Ovary (tissue), 9 donors: Measurements from ENCODE around the gene N4BP3. TPM values are rescaled to one million over a fixed set of nuclear protein-coding genes. Genes with fewer than 3 reads are reported as not detected.

Experiments
- DNase-seq, 5 donors: peaks; one replicate each; pipeline ENCODE4 v3.0.0-alpha.2; 2019 to 2020
- H3K27ac ChIP-seq, 2 donors: fragments of 200-600 bp; one replicate each; pipeline versions ENCODE4 v1.5.1 to v1.8.0; 2019 to 2022
- H3K27me3 ChIP-seq: fragments of 200-600 bp; one replicate; pipeline ENCODE4 v1.8.0; 2022
- H3K36me3 ChIP-seq: fragments of 200-600 bp; sonication (generic); one replicate; pipeline ENCODE4 v1.5.1; 2019
- H3K4me1 ChIP-seq: one replicate; pipeline ENCODE4 v1.8.1; 2013; ENCODE audit warnings: mild to moderate bottlenecking, moderate library complexity; ENCODE audit not compliant: insufficient read depth
- H3K4me3 ChIP-seq: fragments of 200-600 bp; sonication (generic); one replicate; pipeline ENCODE4 v1.5.1; 2017
- H3K9me3 ChIP-seq, 2 donors: fragments of 200-600 bp in 1 of 2; sonication (generic) in 1 of 2; one replicate each; pipeline versions ENCODE4 v1.5.1 to v1.8.1; 2013 to 2019; ENCODE audit warnings: mild to moderate bottlenecking in 1 of 2, moderate library complexity in 1 of 2
- EP300 ChIP-seq: sonication (generic); formaldehyde crosslinking; IDR thresholded peaks from one replicate; pipeline ENCODE4 v1.6.1; 2017; ENCODE audit warnings: antibody characterized with exemption
- POLR2A ChIP-seq: fragments of 450-650 bp; IDR thresholded peaks from one replicate; pipeline ENCODE4 v1.6.1; 2017; ENCODE audit warnings: antibody characterized with exemption, mild to moderate bottlenecking, moderate library complexity
- WGBS, 3 donors: extraction: QIAGEN DNeasy Blood & Tissue Kit in 1 of 3; methylation state at CpG; one replicate each; pipeline versions ENCODE4 v1.1.5 to v1.1.7; 2013 to 2017; 5-methylcytosine and 5-hydroxymethylcytosine counted together
- intact Hi-C, 4 donors: fragments of 100-400 bp; cut with DNase I; formaldehyde crosslinking; loops; one replicate each; pipeline versions ENCODE4 v1.11.0 to v1.15.1; 2022 to 2023
- polyA plus RNA-seq, 2 donors: library from polyadenylated mRNA; stranded (reverse); fragments of 200-250 nt in 1 of 2; fragments of 350-450 nt in 1 of 2; fragmentation: Illumina TruSeq in 1 of 2; extraction: RNeasy Lipid Tissue Mini Kit (QIAGEN cat#74804) in 1 of 2; gene quantifications; one replicate each; pipeline ENCODE4 v1.2.3, GENCODE V29; 2013 to 2014
- total RNA-seq, 7 donors: library from RNA; depleted of rRNA in 2 of 7; stranded (reverse); fragments of >200 nt in 2 of 7; fragmentation: NEBNext Ultra II Directional in 3 of 7; extraction: Animal tissue kit (Norgen Biotek cat#: 25700) in 3 of 7; gene quantifications; one replicate each; pipeline versions ENCODE4 v1.1.0 to v1.2.4, GENCODE V29; 2016 to 2023
- TF ChIP-seq, protein P1 (sequence below), 3 donors: fragments of 450-650 bp in 2 of 3; fragments of 200-600 bp in 1 of 3; IDR thresholded peaks; one replicate each; pipeline versions ENCODE4 v1.5.1 to v1.8.0; 2016 to 2022; ENCODE audit warnings: antibody characterized with exemption in 3 of 3, mild to moderate bottlenecking in 1 of 3
- donor health status: DM: no; HTN: no; CAD: no; lungs with moderate emphysema.
- donor health status: DM: no; HTN: no; CAD: no.
- donor health status: Bipolar disorder and iron deficiency.
- donor health status: DM: yes; HTN: yes; CAD: no.
- donor health status: DM: no; HTN: no; CAD: no.
- donor health status: DM: yes; HTN: yes; CAD: no.

The N4BP3 gene
- total and polyA plus RNA-seq, 9 donors = 0.40 to 1.8 (median 0.58) TPM

DNA sequence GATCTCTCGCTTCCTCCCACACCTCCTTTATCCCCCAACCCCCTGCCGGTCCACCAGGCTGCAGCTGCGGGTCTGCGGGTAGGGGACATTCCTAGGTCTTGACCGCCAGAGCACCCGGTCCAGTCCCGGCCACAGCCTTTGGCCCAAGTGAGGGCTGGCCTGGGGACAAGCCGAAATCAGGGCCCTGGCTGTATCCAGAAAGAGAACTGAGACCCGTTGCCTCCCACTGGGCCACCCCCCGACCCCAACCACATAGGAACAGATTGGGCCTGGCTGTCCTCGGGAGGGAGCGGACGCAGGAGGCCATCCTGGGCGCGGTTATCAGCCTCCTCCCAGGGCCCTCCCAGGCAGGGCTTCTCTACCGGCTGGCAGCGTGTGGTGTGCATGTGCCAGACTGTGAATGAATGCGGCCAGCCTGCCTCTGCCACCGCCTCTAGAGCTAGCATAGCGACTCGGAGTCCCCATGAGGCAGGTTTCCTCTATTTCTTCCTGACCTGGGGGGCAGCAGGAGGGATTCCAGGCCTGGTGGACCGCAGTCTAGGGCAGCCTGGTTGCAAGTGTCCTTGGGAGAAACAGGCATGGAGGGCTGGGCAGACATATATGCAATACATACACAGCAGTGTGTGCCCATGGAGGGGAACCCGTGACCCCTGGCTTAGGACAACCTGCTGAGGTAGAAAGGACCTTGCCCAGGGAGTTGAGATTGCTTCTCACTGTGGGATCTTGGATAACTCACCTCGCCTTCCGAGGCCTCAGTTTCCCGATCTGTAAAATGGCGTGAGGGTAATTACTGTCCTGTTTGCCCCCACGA, 1.2 kb downstream of the N4BP3 start:
- H3K27ac ChIP-seq = no peak overlapping the region
- no peak for DNase-seq
- H3K9me3 ChIP-seq = no peaks in the 10 kb centered on the region
- no peaks in the 10 kb centered on the region for H3K4me1 ChIP-seq
- TF ChIP-seq, protein P1, sequence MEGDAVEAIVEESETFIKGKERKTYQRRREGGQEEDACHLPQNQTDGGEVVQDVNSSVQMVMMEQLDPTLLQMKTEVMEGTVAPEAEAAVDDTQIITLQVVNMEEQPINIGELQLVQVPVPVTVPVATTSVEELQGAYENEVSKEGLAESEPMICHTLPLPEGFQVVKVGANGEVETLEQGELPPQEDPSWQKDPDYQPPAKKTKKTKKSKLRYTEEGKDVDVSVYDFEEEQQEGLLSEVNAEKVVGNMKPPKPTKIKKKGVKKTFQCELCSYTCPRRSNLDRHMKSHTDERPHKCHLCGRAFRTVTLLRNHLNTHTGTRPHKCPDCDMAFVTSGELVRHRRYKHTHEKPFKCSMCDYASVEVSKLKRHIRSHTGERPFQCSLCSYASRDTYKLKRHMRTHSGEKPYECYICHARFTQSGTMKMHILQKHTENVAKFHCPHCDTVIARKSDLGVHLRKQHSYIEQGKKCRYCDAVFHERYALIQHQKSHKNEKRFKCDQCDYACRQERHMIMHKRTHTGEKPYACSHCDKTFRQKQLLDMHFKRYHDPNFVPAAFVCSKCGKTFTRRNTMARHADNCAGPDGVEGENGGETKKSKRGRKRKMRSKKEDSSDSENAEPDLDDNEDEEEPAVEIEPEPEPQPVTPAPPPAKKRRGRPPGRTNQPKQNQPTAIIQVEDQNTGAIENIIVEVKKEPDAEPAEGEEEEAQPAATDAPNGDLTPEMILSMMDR (IDR thresholded peaks at IDR 0.05) = no peak
- TF ChIP-seq POLR2A = no peak
- no peak for TF ChIP-seq EP300
- no peaks in the 10 kb centered on the region for H3K27me3 ChIP-seq
- no peak overlapping the region for H3K4me3 ChIP-seq
- WGBS, 3 donors = 21 to 29% (median 23%) methylated on average over 22 to 28 of the region's 28 CpGs
- intact Hi-C loops = loop anchor here in 1 of 4 donors (10.0 kb wide), 1 partner anchor 290 kb away; no protein-coding TSS in a partner anchor
- H3K36me3 ChIP-seq = no peaks in the 10 kb centered on the region

DNA sequence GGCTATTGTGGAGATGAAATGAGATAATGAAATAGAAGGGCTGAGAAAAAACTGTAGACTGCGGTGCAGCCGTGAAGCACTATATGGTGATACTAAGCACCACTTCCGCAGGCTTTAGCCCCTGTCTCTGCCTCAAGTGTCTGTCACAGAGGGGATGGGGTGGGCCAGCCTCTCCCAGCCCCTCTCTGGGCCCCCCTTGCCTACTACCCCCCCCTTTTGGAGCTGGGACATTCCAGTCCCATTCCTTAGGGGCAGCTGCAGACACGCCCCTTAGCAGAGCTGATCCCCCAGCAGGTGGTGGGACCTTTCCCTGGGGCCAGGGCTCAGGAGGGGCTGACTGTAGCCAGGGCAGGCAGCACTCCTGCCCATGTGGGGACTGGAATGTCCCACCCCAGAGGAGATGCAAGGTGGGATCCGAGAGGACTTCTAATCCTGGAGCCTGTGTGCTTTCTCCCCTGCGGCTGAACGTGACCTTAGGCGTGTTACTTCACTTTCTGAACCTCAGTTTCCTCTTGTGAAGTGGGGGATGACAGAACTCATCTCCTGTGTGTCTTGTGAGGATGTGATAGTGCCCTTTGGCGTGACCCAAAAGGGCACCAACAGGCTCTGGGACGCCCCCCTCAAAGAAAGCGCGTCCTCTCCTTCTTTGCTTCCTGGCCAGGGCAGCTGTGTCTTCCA, 1.9 kb downstream of the N4BP3 start:
- TF ChIP-seq POLR2A (no peak), EP300 (no peak)
- TF ChIP-seq, protein P1 (IDR thresholded peaks at IDR 0.05) = no peak
- no peak for DNase-seq
- Histone ChIP-seq H3K9me3 (no peaks in the 10 kb centered on the region), H3K27ac (no peak overlapping the region), H3K36me3 (no peaks in the 10 kb centered on the region), H3K27me3 (no peaks in the 10 kb centered on the region), H3K4me1 (no peaks in the 10 kb centered on the region), H3K4me3 (no peak overlapping the region)
- intact Hi-C loops = loop anchor here in 1 of 4 donors (10.0 kb wide), 1 partner anchor 290 kb away; no protein-coding TSS in a partner anchor
- WGBS, 3 donors = 49 to 61% (median 55%) methylated on average over 12 of the region's 12 CpGs

DNA sequence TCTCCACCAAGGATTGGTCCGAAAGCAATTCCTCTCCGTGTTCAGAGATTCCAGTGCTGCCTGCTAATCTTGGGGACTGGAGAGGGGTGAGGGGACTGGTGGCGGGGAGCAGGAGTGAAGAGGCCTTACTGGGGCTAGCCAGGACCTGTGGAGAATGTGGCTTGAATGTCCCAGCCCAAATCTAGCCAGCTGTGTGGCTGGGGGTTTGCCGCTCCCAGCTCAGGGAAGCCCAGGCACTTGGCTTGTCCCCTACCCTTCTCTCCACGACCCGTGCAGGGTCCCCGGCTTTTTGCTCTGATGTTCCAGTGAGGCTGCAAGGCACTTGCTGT, 2.4 kb downstream of the N4BP3 start:
- WGBS, 3 donors = 16 to 23% (median 19%) methylated on average over 7 of the region's 7 CpGs
- no peak for DNase-seq
- no peaks in the 10 kb centered on the region for H3K9me3 ChIP-seq
- H3K4me3 ChIP-seq = no peak overlapping the region
- intact Hi-C loops = loop anchor here in 1 of 4 donors (10.0 kb wide), 1 partner anchor 289 kb away; no protein-coding TSS in a partner anchor
- H3K4me1 ChIP-seq = no peaks in the 10 kb centered on the region
- no peaks in the 10 kb centered on the region for H3K27me3 ChIP-seq
- no peaks in the 10 kb centered on the region for H3K36me3 ChIP-seq
- TF ChIP-seq POLR2A (no peak), EP300 (no peak)
- TF ChIP-seq, protein P1 (IDR thresholded peaks at IDR 0.05) = no peak
- no peak overlapping the region for H3K27ac ChIP-seq

DNA sequence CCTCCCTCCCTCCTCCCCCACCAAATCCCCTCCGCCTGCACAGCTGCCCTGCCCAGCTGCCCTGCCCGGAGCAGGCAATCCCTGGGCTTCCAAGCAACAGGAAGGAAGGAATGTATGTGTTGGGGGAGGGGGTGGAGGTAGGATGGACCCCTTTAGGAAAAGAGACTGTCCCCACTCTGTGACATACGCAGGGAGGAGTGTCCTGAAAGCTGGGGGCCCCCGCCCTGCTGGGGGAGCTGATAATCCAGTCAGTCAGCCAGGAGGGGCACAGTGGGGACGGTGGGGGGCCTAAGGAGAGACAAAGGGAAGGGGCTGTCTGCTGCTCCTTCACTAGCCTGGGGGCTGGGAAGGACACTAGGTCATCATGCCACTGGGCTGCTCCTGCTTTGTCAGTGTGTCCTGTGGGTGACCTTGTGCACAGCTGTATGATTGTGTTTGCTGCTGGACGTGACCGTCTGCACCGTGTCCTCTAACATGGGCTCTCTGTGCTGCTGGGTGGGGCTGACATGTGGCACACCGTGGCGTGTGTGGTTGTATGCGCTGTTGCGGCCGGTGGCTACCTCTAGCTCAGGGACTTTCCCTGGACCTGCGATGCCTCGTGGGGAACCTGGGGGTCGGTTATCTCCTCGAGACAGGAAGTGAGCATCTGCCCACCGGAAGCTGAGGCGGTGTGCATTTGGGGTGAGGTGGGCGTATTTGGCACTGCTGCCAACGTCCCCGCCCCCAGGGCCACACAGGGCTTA, 3.0 kb downstream of the N4BP3 start:
- TF ChIP-seq EP300 (no peak), POLR2A (no peak)
- TF ChIP-seq, protein P1 (IDR thresholded peaks at IDR 0.05) = no peak
- no peaks in the 10 kb centered on the region for H3K4me1 ChIP-seq
- no peaks in the 10 kb centered on the region for H3K9me3 ChIP-seq
- no peak overlapping the region for H3K27ac ChIP-seq
- intact Hi-C loops = loop anchor here in 1 of 4 donors (10.0 kb wide), 1 partner anchor 288 kb away; no protein-coding TSS in a partner anchor
- H3K27me3 ChIP-seq = no peaks in the 10 kb centered on the region
- no peak overlapping the region for H3K4me3 ChIP-seq
- DNase-seq = no peak
- WGBS, 3 donors = 11 to 16% (median 12%) methylated on average over 21 to 22 of the region's 22 CpGs
- no peaks in the 10 kb centered on the region for H3K36me3 ChIP-seq
